ENCODE data around the gene SHISA6. TPM values are rescaled to one million over a fixed set of nuclear protein-coding genes. Genes with fewer than 3 reads are reported as not detected.

Gene SHISA6
- polyA plus RNA-seq, 1 donor from 2014 or later = 1.8 TPM

- Histone ChIP-seq H3K9me3 (ENCODE audit: low read length) (no peaks in the 10 kb centered on the region), H3K27me3 (ENCODE audit: insufficient read depth, low read depth, low read length) (no peaks in the 10 kb centered on the region), H3K79me2 (replicated peaks; ENCODE audit: insufficient read depth, low read length) (no peaks in the 10 kb centered on the region), H4K20me1 (ENCODE audit: insufficient read depth) (no peaks in the 10 kb centered on the region), H3F3A (ENCODE audit: insufficient read depth, low read length, poor library complexity, severe bottlenecking) (no peaks in the 10 kb centered on the region), H3K4me2 (ENCODE audit: low read length) (no peak overlapping the region), H3K9me2 (ENCODE audit: insufficient read depth, low read length) (no peaks in the 10 kb centered on the region), H3K9ac (ENCODE audit: low read length) (no peak overlapping the region), H3K36me3 (ENCODE audit: insufficient read depth, low read length) (no peaks in the 10 kb centered on the region), H2AFZ (ENCODE audit: low read depth, low read length) (no peak overlapping the region), H3K4me3 (ENCODE audit: low read length) (no peak overlapping the region), H3K27ac (ENCODE audit: low read length) (no peak overlapping the region)
- TF ChIP-seq RAD21 (conservative IDR thresholded peaks at IDR 0.05) (no peak), TAF1 (IDR thresholded peaks at IDR 0.05; ENCODE audit: low read depth) (no peak), REST (IDR thresholded peaks at IDR 0.05; ENCODE audit: borderline replicate concordance) (no peak), EZH2 (IDR thresholded peaks at IDR 0.05; ENCODE audit: borderline replicate concordance, insufficient read depth, low read length, poor library complexity, severe bottlenecking) (no peak), CTCF (IDR thresholded peaks at IDR 0.05; ENCODE audit: poor library complexity, severe bottlenecking) (no peak), EP300 (conservative IDR thresholded peaks at IDR 0.05; ENCODE audit: poor library complexity, severe bottlenecking) (no peak), SMC3 (conservative IDR thresholded peaks at IDR 0.05; ENCODE audit: poor library complexity) (no peak), MXI1 (conservative IDR thresholded peaks at IDR 0.05; ENCODE audit: poor library complexity, severe bottlenecking) (no peak), POLR2AphosphoS5 (IDR thresholded peaks at IDR 0.05) (no peak)
Observed at GRCh38 chr17:11454096-11454495, 213.1 kb downstream of the SHISA6 start.

DNA sequence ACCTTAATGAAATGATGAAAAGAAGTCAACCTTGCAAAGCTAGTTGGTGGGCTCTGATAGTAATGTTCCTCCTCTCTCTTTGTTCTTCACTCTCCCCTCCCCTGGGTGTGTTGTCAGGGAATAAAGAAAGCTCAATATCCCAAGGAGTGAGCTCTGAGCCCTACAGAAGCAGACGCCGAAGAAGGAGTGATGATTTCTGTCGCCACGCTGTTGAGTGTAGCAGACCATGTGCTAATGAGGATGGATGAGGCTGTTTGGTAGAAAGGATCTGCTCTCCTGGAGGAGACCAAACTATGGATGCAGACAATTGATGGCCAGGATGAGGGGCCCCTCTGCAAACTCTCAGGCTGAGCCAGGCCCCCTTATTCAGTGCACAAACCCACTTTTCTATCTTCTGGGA lies 217.3 kb downstream of the SHISA6 start:
- no peaks in the 10 kb centered on the region for H3K9me3 ChIP-seq (ENCODE audit: low read length)
- no peaks in the 10 kb centered on the region for H3F3A ChIP-seq (ENCODE audit: insufficient read depth, low read length, poor library complexity, severe bottlenecking)
- H3K79me2 ChIP-seq (replicated peaks; ENCODE audit: insufficient read depth, low read length) = no peaks in the 10 kb centered on the region
- H3K36me3 ChIP-seq (ENCODE audit: insufficient read depth, low read length) = no peaks in the 10 kb centered on the region
- TF ChIP-seq EZH2 (IDR thresholded peaks at IDR 0.05; ENCODE audit: borderline replicate concordance, insufficient read depth, low read length, poor library complexity, severe bottlenecking) (no peak), EP300 (conservative IDR thresholded peaks at IDR 0.05; ENCODE audit: poor library complexity, severe bottlenecking) (no peak), POLR2AphosphoS5 (IDR thresholded peaks at IDR 0.05) (no peak), SMC3 (conservative IDR thresholded peaks at IDR 0.05; ENCODE audit: poor library complexity) (no peak), MXI1 (conservative IDR thresholded peaks at IDR 0.05; ENCODE audit: poor library complexity, severe bottlenecking) (no peak), CTCF (IDR thresholded peaks at IDR 0.05; ENCODE audit: poor library complexity, severe bottlenecking) (no peak), REST (IDR thresholded peaks at IDR 0.05; ENCODE audit: borderline replicate concordance) (no peak), TAF1 (IDR thresholded peaks at IDR 0.05; ENCODE audit: low read depth) (no peak)
- no peaks in the 10 kb centered on the region for H3K27me3 ChIP-seq (ENCODE audit: insufficient read depth, low read depth, low read length)
- no peaks in the 10 kb centered on the region for H3K9me2 ChIP-seq (ENCODE audit: insufficient read depth, low read length)
- H3K27ac ChIP-seq (ENCODE audit: low read length) = no peak overlapping the region
- no peaks in the 10 kb centered on the region for H4K20me1 ChIP-seq (ENCODE audit: insufficient read depth)
- no peak overlapping the region for H3K4me2 ChIP-seq (ENCODE audit: low read length)
- no peak overlapping the region for H2AFZ ChIP-seq (ENCODE audit: low read depth, low read length)
- H3K4me3 ChIP-seq (ENCODE audit: low read length) = no peak overlapping the region
- no peak overlapping the region for H3K9ac ChIP-seq (ENCODE audit: low read length)
